Liver (tissue), 3 donors: ENCODE results near the gene ATF7.

Experiments used
- GABPA ChIP-seq, 2 donors: IDR thresholded peaks in 1 of 2; conservative IDR thresholded peaks in 1 of 2; 2 replicates each; pipeline ENCODE4 v1.6.1; 2016; ENCODE audit warnings: antibody characterized with exemption in 2 of 2, mild to moderate bottlenecking in 1 of 2, moderate library complexity in 1 of 2
- TF ChIP-seq, protein P1 (sequence below): fragments of 150-350 bp; IDR thresholded peaks from 2 replicates; pipeline ENCODE4 v1.5.1; 2017; ENCODE audit warnings: improper control_type of control experiment, low read depth, low read length; ENCODE audit not compliant: missing input control
- donor health status: healthy.
- donor health status: healthy.

DNA sequence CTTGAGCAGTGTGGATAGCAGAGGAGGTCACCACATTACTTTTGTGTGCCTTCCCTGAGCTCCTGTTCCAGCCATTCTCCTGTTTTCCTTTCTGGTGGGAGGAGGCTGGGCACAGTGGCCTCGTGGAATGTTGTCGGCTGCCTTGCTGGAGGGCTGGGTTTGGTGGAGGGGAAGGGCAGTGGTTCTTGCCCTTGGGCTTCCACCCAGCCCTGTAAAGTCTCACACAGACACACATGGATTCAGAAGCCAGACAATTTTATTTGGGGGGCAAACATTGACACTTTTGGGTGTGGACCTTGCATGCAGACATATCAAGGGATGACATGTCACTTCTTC, 119.8 kb downstream of the ATF7 start:
- TF ChIP-seq, protein P1, sequence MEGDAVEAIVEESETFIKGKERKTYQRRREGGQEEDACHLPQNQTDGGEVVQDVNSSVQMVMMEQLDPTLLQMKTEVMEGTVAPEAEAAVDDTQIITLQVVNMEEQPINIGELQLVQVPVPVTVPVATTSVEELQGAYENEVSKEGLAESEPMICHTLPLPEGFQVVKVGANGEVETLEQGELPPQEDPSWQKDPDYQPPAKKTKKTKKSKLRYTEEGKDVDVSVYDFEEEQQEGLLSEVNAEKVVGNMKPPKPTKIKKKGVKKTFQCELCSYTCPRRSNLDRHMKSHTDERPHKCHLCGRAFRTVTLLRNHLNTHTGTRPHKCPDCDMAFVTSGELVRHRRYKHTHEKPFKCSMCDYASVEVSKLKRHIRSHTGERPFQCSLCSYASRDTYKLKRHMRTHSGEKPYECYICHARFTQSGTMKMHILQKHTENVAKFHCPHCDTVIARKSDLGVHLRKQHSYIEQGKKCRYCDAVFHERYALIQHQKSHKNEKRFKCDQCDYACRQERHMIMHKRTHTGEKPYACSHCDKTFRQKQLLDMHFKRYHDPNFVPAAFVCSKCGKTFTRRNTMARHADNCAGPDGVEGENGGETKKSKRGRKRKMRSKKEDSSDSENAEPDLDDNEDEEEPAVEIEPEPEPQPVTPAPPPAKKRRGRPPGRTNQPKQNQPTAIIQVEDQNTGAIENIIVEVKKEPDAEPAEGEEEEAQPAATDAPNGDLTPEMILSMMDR = no peak
- TF ChIP-seq GABPA (IDR thresholded peaks at IDR 0.05 in 1 of 2, conservative IDR thresholded peaks at IDR 0.05 in 1 of 2) = no peak
